Neural crest cell (in vitro differentiated cells): ENCODE data around the gene FXYD4. TPM values are rescaled to one million over a fixed set of nuclear protein-coding genes. Genes with fewer than 3 reads are reported as not detected.
A peak's percentile ranks its signal among the peaks of the same experiment; 100 is the strongest.
"Not testable (repeated sequence)": the region's sequence is repeated elsewhere in the genome, so short reads cannot be mapped to it uniquely, and the experiment has no call there.

ENCODE experiments used
- DNase-seq: peaks from one replicate; pipeline ENCODE4 v3.0.0; 2021; ENCODE audit warnings: low read depth, mixed read lengths, low spot score
- H3K27ac Mint-ChIP-seq: one replicate; pipeline ENCODE4 v1.8.0; 2021; ENCODE audit warnings: mild to moderate bottlenecking, mixed read lengths; ENCODE audit not compliant: unreplicated experiment
- H3K27me3 Mint-ChIP-seq: 2 replicates; pipeline ENCODE4 v1.8.0; 2021; ENCODE audit warnings: low read depth, mild to moderate bottlenecking, mixed read lengths
- H3K36me3 Mint-ChIP-seq: 2 replicates; pipeline ENCODE4 v1.8.0; 2021; ENCODE audit warnings: low read depth, mild to moderate bottlenecking, mixed read lengths
- H3K4me1 Mint-ChIP-seq: 2 replicates; pipeline ENCODE4 v1.8.0; 2021; ENCODE audit warnings: mixed read lengths
- H3K4me3 Mint-ChIP-seq: one replicate; pipeline ENCODE4 v1.8.0; 2021; ENCODE audit warnings: mild to moderate bottlenecking, mixed read lengths
- H3K9me3 Mint-ChIP-seq: 2 replicates; pipeline ENCODE4 v1.8.0; 2021; ENCODE audit warnings: mixed read lengths
- total RNA-seq: library from RNA; stranded (reverse); gene quantifications from 2 replicates; pipeline ENCODE4 v1.2.1, GENCODE V29; 2021
- TF ChIP-seq, protein P1 (sequence below): fragments of 200-600 bp; sonication (generic); conservative IDR thresholded peaks from 2 replicates; pipeline ENCODE4 v1.5.0; 2021; ENCODE audit warnings: antibody characterized with exemption, mild to moderate bottlenecking

FXYD4 gene
- total RNA-seq, 1 donor from 2014 or later, result not detected

DNA sequence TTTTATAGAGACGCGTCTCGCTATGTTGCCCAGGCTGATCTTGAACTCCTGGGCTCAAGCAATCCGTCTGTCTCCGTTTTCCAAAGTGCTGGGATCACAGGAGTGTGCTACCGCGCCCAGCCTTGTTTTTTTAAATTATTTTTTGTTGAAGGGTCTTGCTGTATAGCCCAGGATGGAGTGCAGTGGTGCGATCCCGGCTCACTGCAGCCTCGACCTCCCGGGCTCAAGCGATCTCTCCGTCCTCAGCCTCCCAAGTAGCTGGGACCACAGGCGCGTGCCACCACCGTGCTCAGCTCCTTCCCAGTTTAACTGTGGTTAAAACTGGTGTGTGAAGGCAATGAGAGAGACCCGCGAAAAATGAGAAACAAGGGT, 48.5 kb downstream of the FXYD4 start:
- Mint-ChIP-seq H3K4me1 (peaks cover 25% of the 10 kb centered on the region), H3K27ac (peak overlapping the region; percentile 91)

DNA sequence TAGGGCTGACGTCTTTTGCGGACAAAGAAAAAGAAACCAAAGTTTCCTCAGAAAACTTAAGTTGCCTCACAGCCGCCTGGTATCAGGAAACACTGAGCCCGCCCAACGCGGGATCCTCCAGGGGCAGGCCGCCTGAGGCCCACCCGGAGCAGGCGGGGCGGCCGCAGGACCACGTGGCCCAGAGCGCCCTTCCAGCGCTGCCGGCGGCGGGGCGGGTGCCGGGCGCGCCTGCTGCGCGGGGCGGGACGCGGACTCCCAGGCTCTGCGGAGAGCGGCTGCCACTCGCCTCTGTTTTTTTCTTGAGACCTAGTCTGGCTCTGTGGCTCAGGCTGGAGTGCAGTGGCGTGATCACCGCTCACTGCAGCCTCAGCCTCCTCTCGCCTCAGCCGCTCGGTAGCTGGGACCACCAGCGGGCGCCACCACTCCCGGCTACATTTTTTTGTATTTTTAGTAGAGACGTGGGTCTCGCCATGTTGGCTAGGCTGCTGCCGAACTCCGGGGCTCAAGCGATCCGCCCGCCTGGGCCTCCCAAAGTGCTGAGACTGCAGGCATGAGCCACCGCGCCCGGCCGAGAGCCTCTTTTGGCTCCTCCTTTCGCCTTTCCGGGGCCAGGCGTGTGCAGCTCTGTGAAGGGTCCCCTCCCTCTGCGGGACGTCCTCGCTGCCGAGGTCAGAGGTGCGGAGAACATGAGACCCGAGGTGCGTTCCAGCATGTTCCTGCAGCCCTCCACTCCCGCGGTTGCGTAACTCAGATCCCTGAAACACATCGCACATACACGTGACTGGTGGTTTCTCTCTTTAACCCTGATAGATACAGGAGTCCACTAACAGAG, 49.1 kb downstream of the FXYD4 start:
- H3K27ac Mint-ChIP-seq, result peak overlapping the region; percentile 91
- peak; percentile 65 for DNase-seq
- TF ChIP-seq, protein P1, sequence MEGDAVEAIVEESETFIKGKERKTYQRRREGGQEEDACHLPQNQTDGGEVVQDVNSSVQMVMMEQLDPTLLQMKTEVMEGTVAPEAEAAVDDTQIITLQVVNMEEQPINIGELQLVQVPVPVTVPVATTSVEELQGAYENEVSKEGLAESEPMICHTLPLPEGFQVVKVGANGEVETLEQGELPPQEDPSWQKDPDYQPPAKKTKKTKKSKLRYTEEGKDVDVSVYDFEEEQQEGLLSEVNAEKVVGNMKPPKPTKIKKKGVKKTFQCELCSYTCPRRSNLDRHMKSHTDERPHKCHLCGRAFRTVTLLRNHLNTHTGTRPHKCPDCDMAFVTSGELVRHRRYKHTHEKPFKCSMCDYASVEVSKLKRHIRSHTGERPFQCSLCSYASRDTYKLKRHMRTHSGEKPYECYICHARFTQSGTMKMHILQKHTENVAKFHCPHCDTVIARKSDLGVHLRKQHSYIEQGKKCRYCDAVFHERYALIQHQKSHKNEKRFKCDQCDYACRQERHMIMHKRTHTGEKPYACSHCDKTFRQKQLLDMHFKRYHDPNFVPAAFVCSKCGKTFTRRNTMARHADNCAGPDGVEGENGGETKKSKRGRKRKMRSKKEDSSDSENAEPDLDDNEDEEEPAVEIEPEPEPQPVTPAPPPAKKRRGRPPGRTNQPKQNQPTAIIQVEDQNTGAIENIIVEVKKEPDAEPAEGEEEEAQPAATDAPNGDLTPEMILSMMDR, result no peak
- no peaks in the 10 kb centered on the region for H3K27me3 Mint-ChIP-seq
- peaks cover 25% of the 10 kb centered on the region for H3K4me1 Mint-ChIP-seq
- peak overlapping the region; percentile 87 for H3K4me3 Mint-ChIP-seq
- no peaks in the 10 kb centered on the region for H3K9me3 Mint-ChIP-seq
- H3K36me3 Mint-ChIP-seq, result peaks cover 6% of the 10 kb centered on the region

More for the DNA sequence above, 48.5 kb downstream of the FXYD4 start:
- TF ChIP-seq, protein P1, result no peak
- Mint-ChIP-seq H3K9me3 (no peaks in the 10 kb centered on the region), H3K4me3 (peak overlapping the region; percentile 47), H3K36me3 (peaks cover 6% of the 10 kb centered on the region), H3K27me3 (no peaks in the 10 kb centered on the region)
- no peak for DNase-seq

DNA sequence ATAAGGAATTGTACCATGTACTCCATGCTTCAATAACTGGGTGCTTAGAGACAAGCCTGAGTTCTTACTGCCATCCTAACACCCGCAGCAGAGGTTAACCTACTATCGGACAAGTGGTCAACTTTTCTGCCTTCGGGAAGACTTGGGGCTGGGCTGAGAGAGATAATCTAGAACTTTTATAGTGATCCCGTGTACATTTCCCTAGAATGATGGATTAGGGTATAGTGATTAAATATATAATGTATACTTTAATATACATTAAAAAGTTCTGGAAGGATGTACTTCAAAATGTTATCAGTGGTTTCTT, 49.7 kb downstream of the FXYD4 start:
- no peaks in the 10 kb centered on the region for H3K27me3 Mint-ChIP-seq
- H3K4me1 Mint-ChIP-seq, result peaks cover 25% of the 10 kb centered on the region
- no peaks in the 10 kb centered on the region for H3K9me3 Mint-ChIP-seq
- TF ChIP-seq, protein P1, result no peak
- peak overlapping the region; percentile 87 for H3K4me3 Mint-ChIP-seq
- H3K27ac Mint-ChIP-seq, result peak overlapping the region; percentile 91
- no peak for DNase-seq
- peaks cover 6% of the 10 kb centered on the region for H3K36me3 Mint-ChIP-seq

DNA sequence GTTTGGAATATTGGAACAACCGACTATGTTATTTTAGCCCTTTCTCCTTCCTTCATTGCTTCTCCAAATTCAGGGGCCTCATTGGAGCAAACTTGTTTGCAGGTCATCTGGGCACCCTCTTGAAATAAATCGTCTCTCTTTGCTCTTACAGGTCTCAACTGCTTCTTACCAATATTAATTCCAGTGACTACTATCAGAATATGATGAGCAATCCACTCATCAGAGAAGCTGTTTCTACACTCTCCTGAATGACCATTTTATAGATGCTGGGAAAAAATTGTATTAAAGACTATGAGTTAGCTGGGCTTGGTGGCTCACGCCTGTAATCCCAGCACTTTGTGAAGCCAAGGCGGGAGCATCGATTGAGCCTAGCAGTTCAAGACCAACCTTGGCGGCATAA, 50.1 kb downstream of the FXYD4 start:
- Mint-ChIP-seq H3K9me3 (no peaks in the 10 kb centered on the region), H3K36me3 (peaks cover 6% of the 10 kb centered on the region), H3K27me3 (no peaks in the 10 kb centered on the region), H3K27ac (no peak overlapping the region), H3K4me1 (peaks cover 25% of the 10 kb centered on the region), H3K4me3 (peak overlapping the region; percentile 33)
- TF ChIP-seq, protein P1, result no peak
- DNase-seq, result no peak

DNA sequence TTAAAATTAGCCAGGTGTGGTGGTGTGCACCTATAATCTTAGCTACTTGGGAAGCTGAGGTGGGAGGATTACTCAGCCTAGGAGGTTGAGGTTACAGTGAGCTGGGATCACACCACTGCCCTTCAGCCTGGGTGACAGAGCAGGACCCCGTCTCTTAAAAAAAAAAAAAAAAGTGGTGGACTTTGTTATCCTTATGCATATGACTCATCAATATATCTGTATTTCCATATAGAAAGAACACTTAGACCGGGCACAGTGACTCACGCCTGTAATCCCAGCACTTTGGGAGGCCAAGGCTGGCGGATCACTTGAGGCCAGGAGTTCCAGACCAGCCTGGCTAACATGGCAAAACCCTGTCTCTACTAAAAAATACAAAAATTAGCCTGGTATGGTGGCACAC, 50.5 kb downstream of the FXYD4 start:
- not testable (repeated sequence) for H3K36me3 Mint-ChIP-seq, H3K4me3 Mint-ChIP-seq, H3K27me3 Mint-ChIP-seq, H3K9me3 Mint-ChIP-seq, DNase-seq, H3K27ac Mint-ChIP-seq
- H3K4me1 Mint-ChIP-seq, result peaks cover 25% of the 10 kb centered on the region

DNA sequence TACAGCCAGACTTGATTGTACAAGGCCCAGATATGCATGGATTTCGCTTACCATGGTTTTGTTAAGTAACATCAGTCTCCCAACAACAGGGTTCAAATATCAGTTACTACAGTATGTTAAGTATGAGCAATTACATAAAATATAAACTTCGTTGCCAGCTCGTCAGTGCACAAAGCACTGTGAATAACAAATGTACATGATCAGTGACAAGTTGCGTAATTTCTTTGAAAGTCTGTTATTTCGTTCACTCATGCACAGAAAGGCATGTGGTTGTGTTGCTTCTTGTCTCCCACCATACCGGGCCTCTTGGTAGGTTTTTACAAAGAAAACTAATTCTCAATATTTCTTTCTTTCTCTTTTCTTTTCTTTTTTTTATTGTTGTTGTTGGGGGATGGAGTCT, 53.0 kb downstream of the FXYD4 start:
- DNase-seq, result no peak
- H3K9me3 Mint-ChIP-seq, result no peaks in the 10 kb centered on the region
- no peak overlapping the region for H3K27ac Mint-ChIP-seq
- H3K27me3 Mint-ChIP-seq, result no peaks in the 10 kb centered on the region
- TF ChIP-seq, protein P1, result no peak
- H3K4me3 Mint-ChIP-seq, result no peak overlapping the region
- H3K36me3 Mint-ChIP-seq, result peaks cover 6% of the 10 kb centered on the region
- H3K4me1 Mint-ChIP-seq, result peaks cover 16% of the 10 kb centered on the region
